ENCODE results near the gene CDK3.
"Not testable (repeated sequence)": the region's sequence is repeated elsewhere in the genome, so short reads cannot be mapped to it uniquely, and the experiment has no call there.

The CDK3 gene

DNA sequence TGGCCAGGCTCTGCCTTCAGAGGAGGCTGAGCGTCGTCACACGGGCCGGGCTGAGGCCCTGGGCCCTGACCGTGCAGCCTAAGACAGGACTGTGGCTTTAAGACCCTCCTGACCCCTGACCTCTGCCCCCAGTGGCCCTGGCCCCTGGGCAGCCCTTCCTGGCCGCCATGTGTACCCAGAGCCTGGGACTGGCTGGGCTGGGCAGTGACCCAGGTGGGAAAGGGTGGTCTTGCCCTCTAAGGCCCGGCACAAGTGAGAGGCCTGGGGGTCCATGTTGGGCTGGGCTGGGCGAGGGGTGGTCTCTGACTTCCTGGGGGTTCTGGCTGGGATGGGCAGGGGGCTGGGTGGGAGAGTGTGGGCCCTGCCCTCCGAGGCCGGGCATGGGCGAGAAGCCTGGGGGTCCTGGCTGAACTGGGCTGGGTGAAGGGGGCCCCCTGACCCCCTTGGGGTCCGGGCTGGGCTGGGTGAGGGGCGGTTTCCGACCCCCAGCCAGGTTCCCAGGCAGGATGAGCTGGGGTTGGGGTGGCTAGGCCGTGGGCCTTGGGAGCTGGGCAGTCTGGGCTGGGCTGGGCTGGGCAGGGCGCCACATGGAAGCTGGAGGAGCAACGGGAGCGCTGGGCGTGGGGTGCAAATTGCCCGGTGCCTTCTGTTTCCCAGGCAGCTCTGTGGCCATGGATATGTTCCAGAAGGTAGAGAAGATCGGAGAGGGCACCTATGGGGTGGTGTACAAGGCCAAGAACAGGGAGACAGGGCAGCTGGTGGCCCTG, at the start of gene CDK3:
Gene CDK3, plus strand, starts transcription at position 101 of the 767 bp plus-strand sequence. Its CDS starts 571 bp downstream, at position 672.
- no peak for DNase-seq

DNA sequence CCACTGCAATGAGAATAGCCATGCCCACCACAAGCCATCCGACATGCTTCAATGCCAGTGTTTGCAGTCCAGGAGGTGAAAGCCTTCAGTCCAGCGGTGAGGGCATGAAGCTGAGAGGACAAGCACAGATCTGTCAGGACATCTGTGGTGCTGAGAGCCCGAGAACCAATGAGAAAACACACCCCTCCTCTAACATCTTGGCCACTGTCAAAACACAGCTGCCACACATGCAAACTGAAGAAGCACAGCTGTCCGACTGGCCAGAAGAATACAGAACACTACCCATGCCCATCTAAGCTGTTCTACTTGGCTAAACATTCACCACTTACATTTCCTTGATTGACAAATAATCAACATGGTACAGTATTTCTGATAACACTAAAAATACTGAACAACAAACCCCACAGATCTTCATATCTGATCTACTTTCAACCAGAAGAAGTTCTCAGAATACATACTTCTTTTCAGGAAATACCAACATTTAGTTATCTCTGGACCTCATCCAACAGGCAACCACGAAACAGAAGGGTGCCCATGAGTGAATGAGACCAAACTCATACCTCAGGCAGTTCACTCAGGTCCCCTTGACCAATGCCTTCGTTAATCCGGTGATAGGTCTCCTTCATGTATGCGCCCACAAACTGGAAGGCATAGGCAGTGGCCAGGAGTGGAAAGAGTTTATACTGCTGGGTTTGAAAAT, 49.6 kb upstream of the CDK3 start:
- no peak for DNase-seq

DNA sequence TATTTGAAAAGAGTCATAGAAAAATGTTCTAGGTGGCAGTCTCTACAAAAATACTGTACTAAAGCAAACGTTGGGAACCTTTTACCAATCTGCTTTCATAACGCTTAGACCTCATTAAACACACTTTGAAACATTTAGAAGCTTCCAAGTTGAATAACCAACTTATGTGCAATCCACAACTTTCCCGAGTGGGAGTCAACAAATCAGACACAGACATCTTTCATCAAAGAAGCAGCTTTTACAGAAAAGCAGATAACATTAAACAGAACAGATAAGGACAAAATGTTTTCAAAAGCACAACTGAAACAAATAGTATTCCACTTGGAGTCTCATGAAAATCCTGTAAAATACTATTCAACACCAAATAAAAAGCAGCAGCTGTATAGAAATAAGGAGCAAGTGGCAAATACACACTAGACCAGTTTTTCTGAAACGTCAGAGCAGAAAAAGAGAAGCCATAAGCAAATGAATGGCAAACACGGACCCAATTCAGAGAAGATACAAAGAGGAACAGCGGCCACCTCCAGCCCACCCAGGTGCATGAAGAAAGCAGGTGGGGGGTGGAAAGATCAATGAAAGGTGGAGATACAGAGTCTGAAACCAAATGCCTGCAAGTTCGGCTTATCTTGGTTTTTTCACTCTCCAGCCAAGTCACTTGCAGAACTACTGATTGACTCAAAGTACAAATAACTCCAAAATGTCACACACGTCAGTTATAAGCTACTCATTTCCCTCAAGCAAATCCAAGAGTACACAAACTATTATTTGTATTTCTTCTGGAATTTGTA, 41.4 kb upstream of the CDK3 start:
- DNase-seq = no peak

GRCh38 chr17:75959839-75960511, 40.7 kb upstream of the CDK3 start:
- no peak for DNase-seq

GRCh38 chr17:75965468-75965867, 35.2 kb upstream of the CDK3 start:
- DNase-seq = no peak

GRCh38 chr17:75969044-75969443, 31.6 kb upstream of the CDK3 start:
- DNase-seq = not testable (repeated sequence)

DNA sequence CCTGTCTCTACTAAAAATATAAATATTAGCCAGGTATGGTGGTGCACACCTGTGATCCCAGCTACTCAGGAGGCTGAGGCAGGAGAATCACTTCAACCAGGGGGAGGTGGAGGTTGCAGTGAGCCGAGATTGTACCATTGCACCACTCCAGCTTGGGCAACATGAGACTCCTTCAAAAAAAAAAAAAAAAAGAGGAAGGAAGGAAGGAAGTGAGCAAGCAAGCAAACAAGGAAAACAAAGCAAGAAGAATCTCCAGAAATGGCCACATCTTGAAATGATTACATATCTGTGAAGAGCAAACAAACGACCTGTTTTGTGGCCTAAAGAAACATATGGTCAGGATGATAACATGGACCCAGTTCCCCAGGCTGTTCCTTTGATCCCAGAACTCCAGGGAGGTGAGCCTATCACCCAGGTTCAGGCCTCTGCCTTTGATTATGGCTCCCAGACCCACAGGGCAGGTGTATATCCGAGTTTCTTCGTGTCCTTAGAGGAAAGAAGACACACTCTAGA, 30.6 kb upstream of the CDK3 start:
- DNase-seq = no peak

- no peak for DNase-seq
Observed at GRCh38 chr17:75970626-75971025, 30.0 kb upstream of the CDK3 start.

DNA sequence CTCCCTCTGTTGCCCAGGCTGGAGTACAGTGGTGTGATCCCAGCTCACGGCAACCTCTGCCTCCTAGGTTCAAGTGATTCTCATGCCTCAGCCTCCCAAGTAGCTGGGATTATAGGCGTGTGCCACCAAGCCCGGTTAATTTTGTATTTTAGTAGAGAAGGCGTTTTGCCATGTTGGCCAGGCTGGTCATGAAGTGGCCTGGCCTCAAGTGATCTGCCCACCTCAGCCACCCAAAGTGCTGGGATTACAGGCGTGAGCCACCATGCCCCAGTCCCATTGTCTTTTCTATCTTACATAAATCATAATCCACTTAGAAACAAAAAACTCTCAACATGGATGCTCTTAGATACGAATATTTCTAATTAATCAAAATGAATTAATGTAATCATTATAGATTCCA, 25.5 kb upstream of the CDK3 start:
- DNase-seq = not testable (repeated sequence)

DNA sequence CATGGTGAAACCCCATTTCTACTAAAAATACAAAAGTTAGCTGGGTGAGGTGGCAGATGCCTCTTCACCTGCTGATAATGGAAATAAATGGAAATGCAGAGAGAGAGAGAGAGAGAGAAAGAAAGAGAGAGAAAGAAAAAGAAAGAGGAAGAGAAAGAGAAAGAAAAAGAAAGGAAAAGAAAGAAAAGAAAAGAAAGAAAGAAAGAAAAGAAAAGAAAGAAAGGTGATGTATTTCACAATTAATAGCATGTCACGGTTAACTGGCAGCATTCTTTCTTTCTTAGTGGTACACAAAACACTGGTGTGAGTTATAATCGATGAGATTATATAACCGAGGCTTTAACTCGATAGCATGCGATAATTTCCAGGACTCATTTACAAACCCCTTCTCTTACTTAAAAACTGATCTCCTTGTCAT, 24.9 kb upstream of the CDK3 start:
- DNase-seq = no peak

- DNase-seq = no peak
Observed at GRCh38 chr17:75976175-75976848, 24.3 kb upstream of the CDK3 start.

DNA sequence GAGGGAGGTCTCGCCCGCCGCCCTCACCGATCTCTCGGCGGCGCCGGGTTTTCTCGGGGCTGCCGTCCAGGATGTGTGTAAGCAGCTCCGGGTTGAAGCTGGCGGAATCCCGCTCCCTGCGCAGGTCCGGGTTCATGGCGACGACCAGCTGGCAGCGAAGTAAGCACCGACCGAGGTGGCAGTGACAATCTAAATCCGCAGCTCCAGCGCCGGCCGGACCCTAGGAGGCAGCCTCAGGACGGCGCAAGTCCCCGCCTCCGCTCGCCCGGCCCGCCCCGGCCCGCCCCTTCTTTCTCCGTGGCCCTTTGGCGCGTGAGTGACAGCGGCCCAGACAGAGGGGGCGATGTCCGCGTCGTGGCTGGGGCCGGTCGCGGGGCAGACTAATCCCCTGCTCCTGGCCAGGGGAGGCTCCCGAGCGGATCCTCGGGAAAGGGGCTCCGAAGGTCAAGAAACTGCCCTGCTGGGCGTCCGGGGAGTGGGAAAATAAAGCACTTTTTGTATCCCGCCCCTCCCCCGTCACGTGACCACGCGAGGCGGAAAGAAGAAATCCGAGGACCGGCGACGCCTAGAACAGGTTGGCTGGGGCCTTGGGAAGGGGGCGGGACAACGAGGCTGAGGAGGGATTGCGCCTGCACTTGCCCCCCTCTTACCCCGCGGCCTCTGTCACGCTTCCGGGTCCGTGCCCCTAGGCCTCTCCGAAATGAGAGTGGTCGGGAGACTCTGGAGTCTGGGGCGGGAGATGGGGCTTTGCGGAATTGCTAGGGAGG, 21.5 kb upstream of the CDK3 start, which contains the start of the genes ACOX1 and TEN1:
Gene ACOX1, minus strand, starts transcription at position 229 of the 767 bp plus-strand sequence. Its CDS starts 93 bp downstream, at position 136.
Gene TEN1, plus strand, starts transcription at position 303 of the 767 bp plus-strand sequence. CDS start 6,953 bp downstream, outside the sequence.
- DNase-seq = peak; percentile 99

- DNase-seq = no peak
Observed at GRCh38 chr17:75979705-75980187, 20.9 kb upstream of the CDK3 start.

DNA sequence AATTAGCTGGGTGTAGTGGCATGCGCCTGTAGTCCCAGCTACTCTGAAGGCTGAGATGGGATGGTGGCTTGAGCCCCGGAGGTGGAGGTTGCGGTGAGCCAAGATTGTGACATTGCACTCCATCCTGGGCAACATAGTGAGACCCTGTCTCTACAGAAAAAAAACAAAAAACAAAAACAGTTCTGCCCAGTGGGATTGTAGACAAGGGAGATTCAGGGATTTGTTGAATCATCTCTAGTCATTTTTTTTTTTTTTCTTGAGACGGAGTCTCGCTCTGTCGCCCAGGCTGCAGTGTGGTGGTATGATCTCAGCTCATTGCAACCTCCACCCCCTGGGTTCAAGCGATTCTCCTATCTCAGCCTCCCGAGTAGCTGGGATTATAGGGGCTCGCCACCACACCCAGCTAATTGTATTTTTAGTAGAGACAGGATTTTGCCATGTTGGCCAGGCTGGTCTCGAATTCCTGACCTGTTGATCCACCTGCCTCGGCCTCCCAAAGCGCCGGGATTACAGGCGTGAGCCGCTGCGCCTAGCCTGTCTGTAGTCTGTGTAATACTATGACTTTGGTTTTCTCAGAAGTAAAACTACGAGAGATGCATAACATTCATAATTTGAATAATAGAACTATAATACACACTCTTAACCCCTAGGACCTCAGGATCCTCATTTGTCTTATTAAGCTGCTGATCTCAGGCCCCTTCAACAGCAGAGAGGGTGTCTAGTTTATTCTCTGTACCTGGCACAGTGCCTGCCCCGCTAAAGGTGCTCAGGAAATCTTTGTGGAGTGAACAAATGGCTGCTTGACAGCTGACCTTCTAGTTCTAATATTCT, 20.3 kb upstream of the CDK3 start:
- DNase-seq = peak; percentile 32

DNA sequence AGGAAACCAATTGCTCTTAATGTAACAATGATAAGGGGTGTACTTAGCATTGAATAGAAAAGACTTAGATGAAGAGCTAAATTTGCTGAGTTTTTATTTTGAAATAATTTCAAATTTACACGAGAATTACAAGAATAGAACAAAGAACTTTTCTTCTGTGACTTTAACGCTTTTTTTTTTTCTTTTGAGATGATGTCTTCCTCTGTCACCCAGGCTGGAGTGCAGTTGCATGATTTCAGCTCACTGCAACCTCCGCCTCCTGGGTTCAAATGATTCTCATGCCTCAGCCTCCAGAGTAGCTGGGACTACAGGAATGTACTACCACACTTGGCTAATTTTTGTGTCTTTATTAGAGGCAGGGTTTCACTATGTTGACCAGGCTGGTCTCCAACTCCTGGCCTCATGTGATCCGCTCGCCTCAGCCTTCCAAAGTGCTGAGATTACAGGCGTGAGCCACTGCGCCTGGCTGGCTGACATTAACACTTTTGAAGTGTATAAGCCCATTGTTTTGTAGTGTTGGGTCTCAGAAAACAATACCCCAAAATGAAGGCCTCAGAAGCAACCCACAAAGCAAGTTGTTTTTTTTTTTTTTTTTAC, 19.5 kb upstream of the CDK3 start:
- no peak for DNase-seq

DNA sequence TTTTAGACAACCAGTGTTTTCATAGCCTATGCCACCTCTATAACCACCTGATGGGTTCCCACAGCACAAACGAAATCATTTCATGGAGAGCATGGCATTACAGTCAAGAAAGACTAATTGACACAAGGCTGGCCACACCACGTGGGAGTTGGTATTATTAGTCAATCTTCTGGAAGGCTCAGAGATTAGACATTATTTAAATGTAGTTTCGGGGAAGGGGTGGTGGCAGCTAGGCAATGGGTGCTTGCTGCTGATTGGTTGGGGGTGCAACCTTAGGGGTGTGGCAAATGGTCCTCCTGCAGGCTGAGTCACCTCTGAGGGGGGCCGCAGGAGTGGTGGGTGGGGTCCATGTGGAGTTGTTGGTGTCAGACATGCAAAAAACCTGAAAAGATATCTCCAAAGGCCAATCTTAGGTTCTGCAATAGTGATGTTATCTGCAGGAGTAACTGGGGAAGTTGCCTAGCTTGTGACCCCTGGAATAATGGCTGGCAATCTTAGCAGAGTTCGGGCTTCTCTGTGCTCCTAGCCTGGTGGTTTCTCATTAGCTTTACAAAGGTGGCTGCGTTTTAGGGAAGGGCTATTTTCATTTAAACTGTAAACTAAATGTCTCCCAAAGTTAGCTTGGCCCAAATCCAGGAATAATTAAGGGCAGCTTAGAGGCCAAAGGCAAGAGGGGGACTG, 17.0 kb upstream of the CDK3 start:
- DNase-seq = peak; percentile 72

GRCh38 chr17:75985986-75986385, 14.7 kb upstream of the CDK3 start:
- DNase-seq = no peak

GRCh38 chr17:75987041-75987440, 13.6 kb upstream of the CDK3 start:
- no peak for DNase-seq

- no peak for DNase-seq
Observed at GRCh38 chr17:75991396-75991795, 9.3 kb upstream of the CDK3 start.

Measured in NCI-H82 (cell line).